WERI-Rb-1 (cell line): ENCODE data around the gene CD300LB.

Experiments
- DNase-seq: peaks from one replicate; pipeline ENCODE4 v3.0.0-alpha.2; 2020
- H3K27ac ChIP-seq: fragments of 250-450 bp; sonication (Bioruptor Pico); 2 replicates; pipeline ENCODE4 v1.5.1; 2020; ENCODE audit warnings: mild to moderate bottlenecking, moderate library complexity
- H3K27me3 ChIP-seq: fragments of 250-450 bp; sonication (Bioruptor Pico); 2 replicates; pipeline ENCODE4 v1.5.1; 2021; ENCODE audit warnings: mild to moderate bottlenecking, low read depth, moderate library complexity; ENCODE audit not compliant: insufficient read depth, severe bottlenecking
- H3K36me3 ChIP-seq: fragments of 250-450 bp; sonication (Bioruptor Pico); 2 replicates; pipeline ENCODE4 v1.5.1; 2020; ENCODE audit warnings: mild to moderate bottlenecking, moderate library complexity
- H3K4me3 ChIP-seq: 2 replicates; pipeline ENCODE4 v1.5.1; 2011; ENCODE audit warnings: low read depth, mild to moderate bottlenecking, control low read depth, low read length
- H3K9me3 ChIP-seq: fragments of 250-450 bp; sonication (Bioruptor Pico); 2 replicates; pipeline ENCODE4 v1.5.1; 2021; ENCODE audit warnings: mild to moderate bottlenecking, moderate library complexity; ENCODE audit not compliant: severe bottlenecking
- CTCF ChIP-seq: IDR thresholded peaks from 2 replicates; pipeline ENCODE4 v1.5.1; 2011; ENCODE audit warnings: low read depth, mild to moderate bottlenecking, control low read depth, inconsistent platforms, low read length

Gene CD300LB

GRCh38 chr17:74481621-74482020 is 49.7 kb downstream of the CD300LB start:
- no peak for DNase-seq
- TF ChIP-seq CTCF: no peak
- Histone ChIP-seq H3K27me3 (peaks cover 86% of the 10 kb centered on the region), H3K36me3 (no peaks in the 10 kb centered on the region), H3K9me3 (peaks cover 10% of the 10 kb centered on the region), H3K27ac (no peak overlapping the region), H3K4me3 (no peak overlapping the region)

GRCh38 chr17:74480290-74480689 is 51.0 kb downstream of the CD300LB start:
- Histone ChIP-seq H3K27me3 (peaks cover 86% of the 10 kb centered on the region), H3K36me3 (no peaks in the 10 kb centered on the region), H3K9me3 (peaks cover 22% of the 10 kb centered on the region), H3K4me3 (no peak overlapping the region), H3K27ac (no peak overlapping the region)
- TF ChIP-seq CTCF: no peak
- DNase-seq: no peak

- no peak for DNase-seq
- Histone ChIP-seq H3K9me3 (peaks cover 26% of the 10 kb centered on the region), H3K36me3 (no peaks in the 10 kb centered on the region), H3K27me3 (peaks cover 72% of the 10 kb centered on the region), H3K27ac (no peak overlapping the region), H3K4me3 (no peak overlapping the region)
- no peak for TF ChIP-seq CTCF
Observed at GRCh38 chr17:74478420-74479100, 52.7 kb downstream of the CD300LB start.

GRCh38 chr17:74477411-74477810 is 53.9 kb downstream of the CD300LB start:
- Histone ChIP-seq H3K27ac (no peak overlapping the region), H3K4me3 (no peak overlapping the region), H3K9me3 (peaks cover 26% of the 10 kb centered on the region), H3K36me3 (no peaks in the 10 kb centered on the region), H3K27me3 (peaks cover 60% of the 10 kb centered on the region)
- TF ChIP-seq CTCF: no peak
- no peak for DNase-seq

DNA sequence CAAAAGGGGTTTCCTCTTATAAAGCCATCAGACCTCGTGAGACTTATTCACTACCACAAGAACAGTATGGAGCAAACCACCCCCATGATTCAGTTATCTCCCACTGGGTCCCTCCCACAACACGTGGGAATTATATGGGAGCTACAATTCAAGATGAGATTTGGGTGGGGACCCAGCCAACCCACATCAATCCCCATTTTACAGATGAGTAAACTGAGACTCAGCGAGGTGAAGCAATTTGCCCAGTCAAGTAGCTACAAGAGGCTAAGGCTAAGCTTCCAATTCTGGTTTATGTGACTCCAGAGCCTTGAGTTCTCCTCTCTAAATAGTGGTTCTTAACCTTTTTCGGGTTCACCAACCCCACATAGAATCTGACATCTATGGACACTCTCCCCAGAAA is 56.1 kb downstream of the CD300LB start:
- no peak overlapping the region for H3K4me3 ChIP-seq
- DNase-seq: no peak
- H3K27me3 ChIP-seq: peaks cover 38% of the 10 kb centered on the region

More for the DNA sequence above, 56.1 kb downstream of the CD300LB start:
- no peaks in the 10 kb centered on the region for H3K36me3 ChIP-seq
- no peak overlapping the region for H3K27ac ChIP-seq
- H3K9me3 ChIP-seq: peaks cover 26% of the 10 kb centered on the region
- TF ChIP-seq CTCF: no peak
